Effector CD8-positive, alpha-beta T cell (primary cell): ENCODE results near the gene SPATS2L.

Experiments used
- DNase-seq: peaks from one replicate; lab custom pipeline; 2025; lab: John Stamatoyannopoulos, UW
- total RNA-seq, 4 experiments: gene quantifications; one replicate each; lab custom pipeline; 2026; lab: John Stamatoyannopoulos, UW

The SPATS2L gene, protein sequence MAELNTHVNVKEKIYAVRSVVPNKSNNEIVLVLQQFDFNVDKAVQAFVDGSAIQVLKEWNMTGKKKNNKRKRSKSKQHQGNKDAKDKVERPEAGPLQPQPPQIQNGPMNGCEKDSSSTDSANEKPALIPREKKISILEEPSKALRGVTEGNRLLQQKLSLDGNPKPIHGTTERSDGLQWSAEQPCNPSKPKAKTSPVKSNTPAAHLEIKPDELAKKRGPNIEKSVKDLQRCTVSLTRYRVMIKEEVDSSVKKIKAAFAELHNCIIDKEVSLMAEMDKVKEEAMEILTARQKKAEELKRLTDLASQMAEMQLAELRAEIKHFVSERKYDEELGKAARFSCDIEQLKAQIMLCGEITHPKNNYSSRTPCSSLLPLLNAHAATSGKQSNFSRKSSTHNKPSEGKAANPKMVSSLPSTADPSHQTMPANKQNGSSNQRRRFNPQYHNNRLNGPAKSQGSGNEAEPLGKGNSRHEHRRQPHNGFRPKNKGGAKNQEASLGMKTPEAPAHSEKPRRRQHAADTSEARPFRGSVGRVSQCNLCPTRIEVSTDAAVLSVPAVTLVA
- 8.0 to 13.4 (median 10.1) reads per million in 4 experiments for total RNA-seq

DNA sequence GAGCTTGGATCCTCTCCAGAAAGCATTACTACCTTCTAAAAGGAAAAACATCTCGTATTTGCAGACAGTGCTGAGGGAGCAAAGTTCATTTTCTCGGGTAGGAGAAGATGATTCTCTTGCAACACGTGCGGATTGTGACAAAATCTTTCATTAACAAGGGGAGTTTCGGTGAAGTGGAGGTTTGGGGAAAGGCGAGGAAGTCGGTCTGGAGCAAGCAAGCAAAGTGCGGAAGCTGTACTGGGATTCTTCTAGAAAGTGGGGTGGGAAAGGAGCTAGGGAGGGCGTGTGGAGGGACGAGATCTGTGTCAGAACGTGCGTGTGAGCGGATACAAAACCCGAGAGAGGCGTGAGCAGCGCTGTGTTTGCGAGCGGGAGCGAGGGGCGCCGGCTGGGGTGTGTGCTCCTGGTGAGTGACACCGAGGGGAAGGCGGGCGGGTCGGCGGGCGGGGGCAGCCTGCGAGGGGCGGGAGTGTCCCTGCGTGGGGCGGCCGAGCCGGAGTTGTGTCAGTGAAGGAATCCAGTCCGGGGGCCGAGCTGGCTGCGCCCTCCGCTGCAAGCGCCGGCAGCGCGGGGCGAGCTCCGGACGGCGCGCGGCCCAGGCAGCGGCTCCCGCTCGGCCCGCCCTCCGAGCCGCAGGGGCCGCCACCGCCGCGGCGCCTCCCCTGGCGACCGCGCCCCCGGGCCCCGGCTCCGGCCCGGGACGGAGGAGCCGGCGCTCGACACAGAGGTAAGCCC lies at the start of gene SPATS2L:
SPATS2L (plus strand) TSS at position 498 of the 735 bp plus-strand sequence. CDS start 82,552 bp downstream, outside the sequence.
- DNase-seq, result no peak

DNA sequence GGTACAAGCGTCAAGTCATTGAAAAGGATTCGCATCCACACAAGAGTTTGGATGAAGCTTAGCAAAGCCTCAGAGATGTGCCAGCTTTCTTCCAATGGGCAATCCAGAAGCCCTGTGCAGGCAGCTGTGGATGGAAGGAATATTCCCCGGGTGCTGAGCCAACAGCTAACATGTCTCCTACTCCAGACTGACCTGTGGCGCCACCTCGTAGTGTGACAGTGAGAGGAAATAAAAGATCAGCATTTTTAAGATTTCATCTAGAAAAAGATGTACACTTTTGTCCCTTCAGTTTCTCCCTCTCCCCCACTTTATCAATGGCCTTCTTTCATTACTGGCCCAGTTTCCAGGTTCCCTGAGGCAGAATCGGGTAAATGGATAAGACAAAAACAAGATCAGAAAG lies 48.9 kb upstream of the SPATS2L start:
- DNase-seq, result no peak

DNA sequence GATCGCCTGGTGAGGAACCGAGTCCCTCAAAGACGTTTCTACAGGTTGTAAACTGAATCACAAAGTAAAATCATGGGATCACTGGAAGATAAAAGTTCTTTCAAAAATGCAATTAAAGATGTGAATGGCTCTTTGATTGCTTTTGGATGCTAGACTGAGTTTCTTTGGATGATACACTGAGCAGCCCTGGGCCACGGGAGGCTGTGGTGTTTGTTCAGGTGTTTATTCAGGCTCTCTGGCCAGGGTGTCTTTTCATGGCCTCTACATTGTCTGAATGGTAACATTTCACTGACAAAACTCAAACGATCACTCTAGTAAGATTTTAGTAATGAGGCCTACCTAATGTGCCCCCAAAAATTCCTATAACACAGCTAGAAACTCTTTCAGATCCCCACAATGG lies 48.4 kb upstream of the SPATS2L start:
- DNase-seq, result no peak

DNA sequence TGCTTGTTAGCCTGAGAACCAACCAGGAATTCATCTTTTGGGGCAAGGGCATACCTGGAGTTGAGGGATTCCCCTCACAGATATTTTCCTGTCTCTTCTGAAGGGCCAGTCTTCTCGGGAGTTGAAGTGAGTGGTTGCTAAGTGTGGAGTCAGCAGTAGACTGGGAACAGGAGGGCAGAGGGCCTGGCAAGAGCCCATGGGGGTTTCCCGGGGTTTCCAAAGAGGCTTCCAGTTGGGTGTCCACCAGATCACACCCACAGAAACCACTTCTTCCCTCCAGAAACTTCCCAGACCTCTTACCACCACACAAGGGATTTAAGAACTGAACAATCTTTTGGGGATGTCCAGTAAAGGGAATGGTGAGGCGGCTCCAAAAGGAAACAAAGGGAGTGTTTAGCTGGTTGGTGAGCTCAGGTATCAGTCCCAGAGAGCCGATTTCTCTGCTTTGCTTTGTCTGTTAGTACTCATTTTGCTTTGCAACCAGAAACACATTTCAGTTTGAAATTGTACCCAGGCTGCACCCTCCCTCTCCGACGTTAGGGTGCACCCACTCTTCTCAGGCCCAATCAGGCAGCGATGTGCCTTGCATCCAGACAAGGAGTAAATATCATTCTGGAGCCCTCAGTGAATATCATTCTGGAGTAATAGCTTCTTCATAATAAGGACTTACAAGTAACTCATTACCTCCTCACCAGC lies 47.5 kb upstream of the SPATS2L start:
- no peak for DNase-seq

DNA sequence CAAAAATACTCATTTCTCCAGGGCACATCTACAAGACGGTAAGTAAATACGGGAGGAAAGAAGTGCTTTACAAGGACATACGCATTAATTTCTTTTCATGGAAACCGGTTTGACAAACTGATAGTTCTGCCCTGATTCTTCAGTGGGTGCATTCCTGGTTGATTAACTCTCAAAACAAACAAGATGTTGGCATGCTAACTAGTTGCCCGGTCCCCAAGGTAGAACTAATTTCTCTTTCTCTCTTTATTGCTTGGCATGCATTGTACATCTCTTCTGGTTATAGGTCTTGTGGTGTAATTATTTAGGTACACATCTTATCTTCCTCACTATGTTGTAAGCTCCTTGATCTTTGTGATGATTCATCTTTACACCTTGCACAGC lies 46.9 kb upstream of the SPATS2L start:
- DNase-seq, result no peak

DNA sequence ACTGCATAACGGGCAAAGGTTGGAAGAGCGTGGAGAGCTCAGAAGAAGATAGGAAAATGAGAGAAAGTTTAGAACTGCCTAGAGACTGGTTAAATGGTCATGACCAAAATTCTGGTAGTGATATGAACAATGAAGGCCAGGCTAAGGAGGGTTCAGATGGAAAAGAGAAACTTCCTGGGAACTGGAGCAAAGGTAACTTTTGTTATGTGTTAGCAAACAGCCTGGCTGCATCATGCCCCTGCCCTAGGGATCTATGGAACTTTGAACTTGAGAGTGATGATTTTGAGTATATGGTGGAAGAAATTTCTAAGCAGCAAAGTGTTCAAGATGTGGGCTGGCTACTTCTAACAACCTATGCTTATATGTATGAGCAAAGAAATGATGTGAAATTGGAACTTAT lies 44.4 kb upstream of the SPATS2L start:
- no peak for DNase-seq

DNA sequence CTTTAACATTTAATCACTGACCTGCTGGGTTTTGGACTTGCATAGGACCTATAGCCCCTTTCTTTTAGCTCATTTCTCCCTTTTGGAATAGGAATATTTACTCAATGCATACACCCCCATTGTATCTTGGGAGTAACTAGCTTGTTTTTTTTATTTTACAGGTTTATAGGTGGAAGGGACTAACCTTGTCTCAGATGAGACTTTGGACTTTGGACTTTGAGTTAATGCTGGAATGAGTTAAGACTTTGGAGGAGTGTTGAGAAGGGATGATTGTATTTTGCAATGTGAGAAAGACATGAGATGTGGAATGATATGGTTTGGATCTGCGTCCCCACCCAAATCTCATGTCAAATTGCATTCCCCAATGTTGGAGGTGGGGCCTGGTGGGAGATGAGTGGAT lies 43.2 kb upstream of the SPATS2L start:
- no peak for DNase-seq

DNA sequence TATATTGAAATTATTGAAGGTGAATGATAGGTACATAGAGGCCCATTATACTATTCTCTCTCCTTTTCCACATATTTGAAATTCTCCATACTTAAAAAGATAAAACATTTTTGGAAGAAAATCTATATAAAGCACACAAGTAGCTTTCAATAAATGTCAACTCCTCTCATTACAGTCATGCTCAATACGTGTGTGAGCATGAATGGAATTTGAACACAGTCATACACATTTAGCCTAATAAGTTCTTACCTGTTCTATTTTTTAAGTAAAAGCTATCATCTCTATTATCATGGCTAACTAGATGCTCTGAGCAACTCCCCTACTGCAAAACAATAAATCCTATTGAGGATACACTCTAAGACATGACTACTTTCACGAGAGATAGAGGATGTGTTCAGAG lies 41.9 kb upstream of the SPATS2L start:
- no peak for DNase-seq

DNA sequence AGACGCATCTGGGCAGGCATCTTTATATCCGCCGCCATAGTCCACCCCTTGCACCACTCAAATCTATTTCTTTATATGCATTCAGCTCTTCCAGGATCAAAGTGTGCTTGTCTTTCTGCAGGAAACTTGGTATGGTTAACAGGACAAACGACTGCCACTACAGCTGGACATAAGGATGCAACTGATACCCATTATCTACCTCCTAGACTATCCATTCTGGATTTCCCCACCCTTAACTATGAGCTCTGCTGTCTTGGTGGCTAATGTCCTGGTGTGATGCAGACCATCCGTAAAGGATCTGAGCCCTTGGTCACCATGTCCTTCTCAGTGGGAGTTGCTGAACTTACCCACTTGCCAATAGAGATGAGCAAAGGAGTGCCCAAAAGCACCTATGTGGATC lies 40.1 kb upstream of the SPATS2L start:
- no peak for DNase-seq

DNA sequence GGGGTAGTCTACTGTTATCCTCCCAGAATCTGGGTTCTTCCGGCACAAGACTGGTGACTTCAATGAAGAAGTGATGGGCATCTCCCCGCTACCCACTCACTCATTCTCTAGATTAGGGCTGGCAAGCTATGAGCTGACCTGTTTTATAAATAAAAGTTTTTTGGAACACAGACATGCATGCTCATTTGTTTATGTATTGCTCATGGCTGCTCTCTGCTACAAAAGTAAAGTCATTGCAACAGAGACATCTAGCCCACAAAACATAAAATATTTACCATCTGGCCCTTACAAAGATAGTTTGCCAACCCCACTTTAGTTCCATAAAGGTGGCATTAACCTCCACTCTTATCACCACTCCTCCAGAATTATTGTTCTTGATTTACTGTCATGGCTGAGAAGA lies 39.1 kb upstream of the SPATS2L start:
- DNase-seq, result no peak

DNA sequence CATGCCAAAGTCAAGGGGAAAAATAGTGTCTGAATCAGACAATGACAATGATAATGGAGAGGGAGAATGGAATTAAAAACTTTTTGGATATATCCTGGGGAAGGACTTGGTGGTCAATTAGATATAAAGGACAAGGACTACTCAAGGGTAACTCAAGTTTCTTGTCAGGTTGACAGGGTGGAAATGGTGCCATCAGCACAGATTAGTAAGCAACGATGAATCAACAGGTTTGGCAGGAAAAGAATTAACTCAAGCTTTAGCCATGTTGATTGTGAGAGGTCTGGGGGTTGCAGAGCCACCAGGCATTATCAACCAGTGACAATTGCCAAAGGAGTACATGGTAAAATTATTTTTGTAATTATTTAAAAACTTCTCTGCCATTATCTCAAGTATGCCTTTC lies 35.8 kb upstream of the SPATS2L start:
- no peak for DNase-seq

DNA sequence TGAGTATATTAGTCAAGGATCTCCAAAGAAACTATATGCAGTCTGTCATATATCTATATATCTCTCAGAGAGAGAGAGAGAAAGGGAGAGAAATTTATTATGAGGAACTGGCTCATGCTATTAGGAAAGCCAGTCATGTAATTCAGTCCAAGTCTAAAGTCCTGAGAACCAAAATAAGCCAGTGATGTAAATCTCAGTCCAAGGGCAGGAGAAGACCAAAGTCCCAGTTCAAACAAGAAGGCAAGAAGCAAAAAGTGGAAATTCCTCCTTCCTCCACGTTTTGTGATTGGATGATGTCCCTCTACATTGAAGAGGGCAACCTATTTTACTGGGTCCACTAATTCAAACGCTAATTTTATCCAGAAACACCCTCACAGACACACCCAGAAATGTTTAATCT lies 34.2 kb upstream of the SPATS2L start:
- no peak for DNase-seq

DNA sequence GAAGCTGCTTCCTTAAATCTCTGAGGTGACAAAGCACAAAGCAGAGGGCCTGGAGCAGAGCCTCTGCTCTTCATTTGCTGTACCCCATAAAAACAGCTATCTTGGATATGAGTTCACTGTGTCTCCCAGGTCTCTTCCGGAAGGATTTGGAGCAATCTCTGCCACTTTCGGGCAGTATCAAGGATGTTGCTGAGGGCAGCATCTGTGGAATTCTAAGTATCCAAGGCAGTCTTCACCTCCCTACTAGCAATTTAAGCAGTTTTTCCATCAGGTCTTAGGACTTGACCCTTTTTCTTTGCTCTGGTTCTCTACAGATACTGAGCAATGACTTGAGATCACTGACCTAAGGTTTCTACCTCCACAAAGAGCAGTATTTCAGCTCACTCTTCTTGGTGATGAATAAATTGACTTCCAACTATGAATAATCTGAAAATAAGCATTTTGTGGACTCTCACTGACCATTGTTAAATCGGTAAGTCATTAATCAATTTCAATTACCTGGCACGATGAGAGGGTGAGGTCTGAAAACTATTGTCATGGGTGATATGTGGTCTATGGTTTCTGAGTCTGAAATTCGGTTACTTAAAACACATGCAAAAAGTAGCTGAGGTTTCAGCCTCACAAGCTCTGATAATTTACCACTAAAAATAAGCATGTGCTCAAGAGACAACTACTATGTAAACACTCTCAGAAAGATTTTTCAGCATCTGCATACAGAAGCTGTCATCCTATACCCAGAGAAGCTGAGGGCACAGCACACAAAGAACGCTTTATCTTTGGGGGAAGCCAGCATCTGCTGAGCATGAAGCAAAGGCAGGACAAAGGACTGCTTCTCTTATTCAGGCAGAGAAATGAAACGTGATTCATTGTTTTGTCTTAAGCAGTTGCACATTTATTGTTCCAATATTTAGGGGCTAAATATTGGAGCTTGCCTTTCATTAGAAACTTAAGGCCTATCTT lies 32.1 kb upstream of the SPATS2L start:
- no peak for DNase-seq

DNA sequence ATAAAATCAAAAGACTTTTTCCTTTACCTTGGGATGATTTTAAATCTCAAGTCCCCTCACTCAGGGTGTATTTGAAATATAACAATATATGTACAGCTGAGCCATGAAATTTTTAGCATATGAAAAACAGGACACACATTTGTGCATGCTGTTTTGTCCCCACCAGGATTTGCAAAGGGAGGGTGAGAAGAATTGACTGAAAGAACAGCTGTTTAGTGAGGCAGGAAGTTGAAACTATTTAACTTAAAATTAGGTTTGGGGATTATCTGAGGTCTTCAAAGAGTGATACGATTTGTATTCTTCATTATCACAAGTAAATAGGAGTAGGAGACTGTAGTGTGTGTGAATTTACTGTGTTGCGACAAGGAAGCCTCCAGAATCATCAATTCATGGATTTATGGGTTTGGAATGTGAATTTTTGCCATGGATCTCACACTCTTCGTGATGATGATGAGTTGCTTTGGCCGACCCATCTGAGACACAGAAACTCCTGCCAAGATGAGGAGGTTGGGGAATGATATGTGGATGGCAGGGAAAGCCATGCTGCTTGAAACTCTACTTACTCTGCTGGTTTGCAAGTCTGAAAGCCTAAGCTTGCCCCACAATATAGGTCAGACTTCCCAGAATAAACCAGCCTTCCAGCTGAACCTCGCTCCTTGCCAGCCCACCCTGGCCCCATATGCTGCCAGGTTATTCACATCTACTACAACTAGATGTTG lies 31.0 kb upstream of the SPATS2L start:
- no peak for DNase-seq

DNA sequence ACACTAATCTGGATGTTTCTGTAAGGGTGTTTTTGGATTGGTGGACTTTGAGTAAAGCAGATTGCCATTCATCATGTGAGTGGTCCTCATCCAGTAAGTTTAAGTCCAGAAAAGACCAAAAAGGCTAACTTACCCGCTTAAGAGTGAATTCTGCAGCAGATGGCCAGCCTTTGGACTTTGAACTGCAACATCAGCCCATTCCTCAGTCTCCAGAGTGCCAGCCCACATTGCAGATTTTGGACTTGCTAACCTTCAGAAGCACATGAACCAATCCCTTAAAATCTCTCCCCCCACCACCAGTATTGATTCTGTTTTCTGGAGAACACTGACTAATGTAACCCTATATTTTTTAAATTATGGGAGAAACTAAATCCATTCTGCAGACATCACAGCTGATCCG lies 30.0 kb upstream of the SPATS2L start:
- DNase-seq, result no peak

DNA sequence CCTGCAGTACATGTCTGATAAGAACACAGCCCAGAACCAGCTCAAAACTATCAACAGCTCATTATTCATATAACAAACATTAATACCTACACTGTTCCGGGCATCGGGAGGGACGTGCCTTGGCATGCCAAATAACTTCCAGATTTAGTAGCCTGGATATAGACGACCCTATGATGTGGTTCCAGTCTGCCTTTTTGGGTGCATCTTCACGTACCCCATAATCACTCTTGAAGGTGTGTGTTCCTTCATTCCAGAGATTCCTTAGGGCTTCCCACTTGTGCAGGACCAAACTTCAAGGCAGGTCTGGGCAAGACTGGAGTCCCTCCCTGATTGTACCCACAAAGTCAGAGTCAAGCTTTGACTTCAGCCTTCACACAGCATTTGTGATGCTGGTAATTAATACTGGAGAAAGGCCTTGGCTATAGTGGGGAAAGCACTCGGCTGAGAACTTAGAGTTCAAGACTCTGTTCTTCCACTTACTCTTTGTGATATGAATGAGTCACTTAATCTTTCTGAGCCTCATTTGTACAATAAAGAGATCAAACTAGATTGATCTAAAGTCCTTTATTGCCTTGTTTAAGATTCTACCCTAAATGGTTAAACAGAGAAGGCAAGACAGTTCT lies 27.7 kb upstream of the SPATS2L start:
- no peak for DNase-seq

DNA sequence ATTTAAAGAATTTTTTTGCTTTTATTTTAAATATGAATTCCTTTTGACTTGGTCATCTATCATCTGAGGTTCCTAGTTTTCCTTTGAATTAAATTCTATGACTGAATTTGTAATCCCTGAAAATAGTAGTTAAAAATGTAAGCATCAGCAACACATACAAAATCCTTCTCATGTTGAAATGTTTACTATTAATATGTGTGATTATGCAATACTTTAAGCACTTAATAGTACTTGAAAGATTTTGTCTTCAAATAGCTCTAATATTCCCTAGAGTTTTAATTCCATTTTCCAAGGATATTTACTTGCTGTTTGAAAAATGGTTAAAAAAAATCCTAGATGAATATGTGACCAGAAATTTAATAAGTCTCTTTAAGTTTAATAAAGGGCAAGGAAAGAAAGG lies 26.6 kb upstream of the SPATS2L start:
- no peak for DNase-seq

DNA sequence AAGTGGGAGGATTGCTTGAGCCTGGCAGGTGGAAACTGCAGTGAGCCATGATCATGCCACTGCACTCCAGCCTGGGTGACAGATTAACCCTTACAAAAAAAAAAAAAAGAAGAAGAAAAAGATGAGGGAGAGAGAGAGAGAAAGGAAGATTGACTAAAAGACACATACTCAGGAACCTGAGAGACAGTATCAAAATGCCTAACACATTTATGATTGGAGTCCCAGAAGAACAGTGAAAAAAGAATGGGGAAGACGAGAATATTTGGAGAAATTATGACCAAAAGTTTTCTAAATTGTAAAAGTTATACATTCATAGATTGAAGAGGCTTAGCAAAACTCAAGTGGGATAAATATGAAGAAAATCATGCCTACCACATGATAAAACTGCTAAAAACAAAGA lies 19.9 kb upstream of the SPATS2L start:
- DNase-seq, result no peak

DNA sequence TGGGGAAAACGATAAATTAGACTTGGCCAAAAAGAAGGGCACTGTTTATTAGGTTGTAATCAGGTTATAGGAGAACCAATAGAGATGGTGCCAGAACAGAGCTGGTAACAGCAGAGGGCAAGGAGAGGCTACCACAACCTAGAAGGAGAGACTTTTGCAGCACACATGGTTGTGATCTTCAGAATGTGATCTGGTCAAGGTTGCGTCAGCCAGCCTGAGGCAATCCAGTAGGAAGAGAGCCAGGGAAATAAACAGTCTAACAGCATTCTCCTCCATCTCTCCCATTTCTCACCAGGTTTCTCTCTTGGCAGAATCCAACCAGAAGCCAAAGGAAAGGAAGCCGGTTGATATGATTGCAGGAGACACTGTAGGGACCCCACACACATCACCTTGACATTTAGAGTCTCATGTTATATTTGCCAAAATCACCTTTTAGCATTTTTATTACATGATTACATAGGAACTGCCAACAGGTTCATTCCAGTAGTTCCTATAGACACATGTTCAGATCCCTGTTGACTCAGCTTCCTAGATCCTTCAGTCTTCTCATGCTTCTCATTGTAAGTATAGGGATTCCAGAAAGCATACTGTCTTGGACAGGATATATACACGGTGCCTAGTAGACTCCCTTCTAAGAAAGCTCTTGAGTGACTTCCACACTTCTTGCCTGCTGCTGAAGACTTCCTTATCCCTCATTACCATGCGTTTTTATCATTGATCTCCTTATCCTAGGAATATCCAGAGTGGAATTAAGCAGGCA lies 17.6 kb upstream of the SPATS2L start:
- no peak for DNase-seq
